HepG2 (cell line): ENCODE measurements around the gene P2RY11. TPM values are rescaled to one million over a fixed set of nuclear protein-coding genes. Genes with fewer than 3 reads are reported as not detected.

Source experiments
- ATAC-seq: fragments of 200-7000 bp; cut with Tn5 transposase; 3 replicates; pipeline ENCODE4 v1.9.1; 2020; ENCODE audit warnings: mild to moderate bottlenecking, moderate library complexity
- BruUV-seq: library from RNA; stranded (reverse); fragments of 400-500 nt; replicated peaks from 2 replicates; lab custom pipeline; 2021; lab: Mats Ljungman, UMichigan
- CTCF ChIA-PET: fragments of 300-600 bp; formaldehyde crosslinking; extraction: SDS; loops from one replicate; lab custom pipeline; 2021; ENCODE audit warnings: low total read pairs, inconsistent platforms, low intra/inter-chr PET ratio; lab: Yijun Ruan, JAX
- POLR2A ChIA-PET: fragments of 350-600 bp; sonication (Branson Sonifier 250); formaldehyde crosslinking; loops from one replicate; lab custom pipeline; 2020; ENCODE audit warnings: antibody characterized with exemption, inconsistent platforms; lab: Yijun Ruan, JAX
- DNase-seq: peaks from one replicate; pipeline ENCODE4 v3.0.0-alpha.2; 2015; ENCODE audit warnings: low spot score
- FAIRE-seq: peaks from 3 replicates; lab custom pipeline; 2011; peaks lifted over from hg19 to GRCh38; lab: Jason Lieb, UNC
- H2AFZ ChIP-seq: one replicate; pipeline ENCODE4 v1.6.1; 2011; ENCODE audit warnings: low read length, inconsistent platforms
- H3K27ac ChIP-seq: fragments of 300-600 bp; 3 replicates; pipeline ENCODE4 v1.8.0; 2011; ENCODE audit warnings: mixed run types, mild to moderate bottlenecking, mixed read lengths, low read length, inconsistent platforms; ENCODE audit not compliant: insufficient read depth; ENCODE audit errors: extremely low read length
- H3K27me3 ChIP-seq, 2 experiments: fragments of 200-600 bp in 1 of 2; 2 replicates in 1 of 2; 3 replicates in 1 of 2; pipeline versions ENCODE4 v1.6.0 to v1.8.0; 2011; ENCODE audit warnings: low read length in 2 of 2, mild to moderate bottlenecking in 2 of 2, moderate library complexity in 2 of 2, inconsistent platforms in 1 of 2; ENCODE audit not compliant: insufficient read depth in 2 of 2, control insufficient read depth in 1 of 2
- H3K36me3 ChIP-seq, 2 experiments: fragments of 200-600 bp in 1 of 2; replicated peaks in 1 of 2; 2 replicates in 1 of 2; 3 replicates in 1 of 2; pipeline versions ENCODE4 v1.5.1 to v1.8.0; 2011; ENCODE audit warnings: low read length in 2 of 2, inconsistent platforms in 1 of 2; ENCODE audit not compliant: insufficient read depth in 2 of 2, control insufficient read depth in 1 of 2
- H3K4me1 ChIP-seq: 2 replicates; pipeline ENCODE4 v1.5.1; 2012; ENCODE audit warnings: low read length, inconsistent platforms; ENCODE audit not compliant: insufficient read depth
- H3K4me2 ChIP-seq: 2 replicates; pipeline ENCODE4 v1.6.0; 2011; ENCODE audit warnings: low read depth, low read length, inconsistent platforms
- H3K4me3 ChIP-seq, 3 experiments: fragments of 200-600 bp in 1 of 3; sonication (generic), shearing (Covaris generic) in 1 of 3; replicated peaks in 1 of 3; 2 replicates each; pipeline ENCODE4 v1.5.1; 2011 to 2016; ENCODE audit warnings: low read length in 3 of 3, inconsistent platforms in 2 of 3, low read depth in 2 of 3, mild to moderate bottlenecking in 2 of 3, control low read depth in 1 of 3, mixed read lengths in 1 of 3; ENCODE audit not compliant: insufficient read depth in 1 of 3
- H3K79me2 ChIP-seq: one replicate; pipeline ENCODE4 v1.6.1; 2011; ENCODE audit warnings: low read length, inconsistent platforms; ENCODE audit not compliant: insufficient read depth
- H3K9ac ChIP-seq: 2 replicates; pipeline ENCODE4 v1.6.0; 2011; ENCODE audit warnings: mild to moderate bottlenecking, low read depth, low read length, inconsistent platforms; ENCODE audit not compliant: insufficient read depth
- H3K9me3 ChIP-seq: 2 replicates; pipeline ENCODE4 v1.5.1; 2012; ENCODE audit warnings: mild to moderate bottlenecking, low read length
- H4K20me1 ChIP-seq: 2 replicates; pipeline ENCODE4 v1.6.0; 2011; ENCODE audit warnings: inconsistent platforms, mild to moderate bottlenecking, low read length, moderate library complexity; ENCODE audit not compliant: insufficient read depth
- SKI ChIP-seq: fragments of 450-650 bp; IDR thresholded peaks from one replicate; pipeline ENCODE4 v1.6.1; 2018; ENCODE audit warnings: mild to moderate bottlenecking; ENCODE audit not compliant: partially characterized antibody
- SMAD1 ChIP-seq: sonication (generic); formaldehyde crosslinking; IDR thresholded peaks from 2 replicates; pipeline ENCODE4 v1.4.0; 2020; ENCODE audit warnings: missing genetic modification reagents, low read depth, mild to moderate bottlenecking, borderline replicate concordance
- SSRP1 ChIP-seq: IDR thresholded peaks from 2 replicates; pipeline ENCODE4 v1.6.1; 2016; ENCODE audit warnings: control low read depth
- STAG1 ChIP-seq: sonication (generic); formaldehyde crosslinking; IDR thresholded peaks from 2 replicates; pipeline ENCODE4 v1.4.0; 2020; ENCODE audit warnings: missing genetic modification reagents
- TRIM24 ChIP-seq: sonication (generic); formaldehyde crosslinking; IDR thresholded peaks from 2 replicates; pipeline ENCODE4 v1.8.0; 2022; ENCODE audit warnings: mild to moderate bottlenecking, missing genetic modification reagents
- U2AF1 ChIP-seq: fragments of 200-400 bp; formaldehyde crosslinking; optimal IDR thresholded peaks from 2 replicates; pipeline ENCODE3; 2017; ENCODE audit warnings: mild to moderate bottlenecking, low read depth, low read length
- XBP1 ChIP-seq: sonication (generic); formaldehyde crosslinking; IDR thresholded peaks from 2 replicates; pipeline ENCODE4 v1.5.0; 2020; ENCODE audit warnings: missing genetic modification reagents
- ZNF205 ChIP-seq: IDR thresholded peaks from 2 replicates; pipeline ENCODE4 v1.6.1; 2018; ENCODE audit warnings: missing biosample characterization, missing genetic modification reagents
- ZNF468 ChIP-seq: sonication (generic); formaldehyde crosslinking; IDR thresholded peaks from 2 replicates; pipeline ENCODE4 v1.8.0; 2022; ENCODE audit warnings: mild to moderate bottlenecking, moderate library complexity, missing genetic modification reagents
- ZNF484 ChIP-seq: sonication (generic); formaldehyde crosslinking; IDR thresholded peaks from 2 replicates; pipeline ENCODE4 v1.5.1; 2020; ENCODE audit warnings: mild to moderate bottlenecking, low read depth, missing genetic modification reagents, borderline replicate concordance
- WGBS: methylation state at CpG from one replicate; pipeline ENCODE4 v1.1.6; 2017; ENCODE audit warnings: low lambda C conversion rate; 5-methylcytosine and 5-hydroxymethylcytosine counted together
- in situ Hi-C: cut with HindIII; loops from 2 replicates; pipeline ENCODE4 v1.10.0; 2017; ENCODE audit warnings: low pct_unique_long_range_greater_than_20kb; ENCODE audit not compliant: extremely low pct_ligation_motif_present
- intact Hi-C: fragments of 100-400 bp; cut with micrococcal nuclease; formaldehyde crosslinking; loops from one replicate; pipeline ENCODE4 v1.10.0; 2022; ENCODE audit not compliant: unreplicated experiment
- polyA plus RNA-seq, 8 experiments: library from polyadenylated mRNA; depleted of rRNA in 3 of 8; stranded (reverse) in 7 of 8; unstranded in 1 of 8; fragments of >200 nt; fragmentation: Illumina TruSeq in 4 of 8; extraction: Trizol in 4 of 8; gene quantifications; 2 replicates each; pipeline versions ENCODE4 v1.2.1 to v1.2.3, GENCODE V29; 2011 to 2016; ENCODE audit warnings: low read depth in 4 of 8, missing spikeins in 1 of 8, mixed read lengths in 1 of 8; ENCODE audit not compliant: insufficient read depth in 1 of 8
- total RNA-seq, 5 experiments: library from RNA; depleted of rRNA; stranded (reverse); fragments of >200 nt; fragmentation: Illumina TruSeq; extraction: Trizol; gene quantifications; 2 replicates each; pipeline ENCODE4 v1.2.3, GENCODE V29; 2016; ENCODE audit warnings: low read depth in 1 of 5
- TF ChIP-seq, protein P1 (sequence below): sonication (generic); formaldehyde crosslinking; conservative IDR thresholded peaks from 2 replicates; pipeline ENCODE4 v1.8.0; 2022; ENCODE audit warnings: mild to moderate bottlenecking, moderate library complexity, missing genetic modification reagents
- TF ChIP-seq, protein P2 (sequence below): sonication (generic); formaldehyde crosslinking; IDR thresholded peaks from 2 replicates; pipeline ENCODE4 v1.5.0; 2020; ENCODE audit warnings: mild to moderate bottlenecking, missing genetic modification reagents, borderline replicate concordance
- TF ChIP-seq, protein P3 (sequence below), 2 experiments: IDR thresholded peaks; 2 replicates each; pipeline ENCODE4 v1.6.1; 2011 to 2012; ENCODE audit warnings: low read length in 2 of 2, borderline replicate concordance in 1 of 2, low read depth in 1 of 2, mild to moderate bottlenecking in 1 of 2, moderate library complexity in 1 of 2

P2RY11 gene
- total and polyA plus RNA-seq, 2 of the 13 experiments (the other 11 are each of a cell fraction or from before 2014, with no cell fraction given) = 4.0 to 7.8 TPM

DNA sequence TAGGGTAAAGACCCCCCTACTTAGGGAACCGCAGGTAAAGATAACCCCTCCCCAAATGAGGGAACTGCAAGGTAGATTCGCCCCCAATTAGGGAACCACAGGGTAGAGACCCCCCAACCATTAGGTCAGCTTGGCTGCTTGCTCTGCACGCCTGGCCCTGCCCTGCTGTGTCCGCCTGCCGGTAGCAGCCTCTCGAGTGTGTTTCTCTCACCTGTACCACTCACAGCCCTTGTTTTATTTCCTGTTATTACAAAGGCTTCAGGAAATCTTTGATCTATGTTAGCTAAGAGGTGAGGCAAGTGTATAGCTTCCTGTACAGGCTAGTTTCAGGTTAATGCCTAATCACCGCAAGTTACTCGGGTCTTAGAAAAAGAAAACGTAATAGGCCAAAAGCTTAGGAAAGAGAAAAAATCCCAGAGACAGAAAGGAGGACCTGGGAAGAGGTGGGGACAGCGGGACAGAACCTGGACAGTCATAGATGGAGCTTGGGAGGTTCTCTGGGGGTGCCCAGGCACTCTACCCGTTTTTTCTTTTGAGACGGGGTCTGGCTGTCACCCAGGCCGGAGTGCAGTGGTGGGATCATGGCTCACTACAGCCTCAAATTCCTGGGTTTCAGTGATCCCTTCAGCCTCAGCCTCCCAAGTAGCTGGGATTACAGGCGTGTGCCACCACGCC is 31.3 kb downstream of the P2RY11 start:
- Histone ChIP-seq H3K79me2 (no peaks in the 10 kb centered on the region), H3K36me3 (peaks cover 41 to 89% of the 10 kb centered on the region in 2 experiments), H3K9me3 (no peaks in the 10 kb centered on the region), H4K20me1 (no peaks in the 10 kb centered on the region), H3K27me3 (no peaks in the 10 kb centered on the region), H3K4me1 (no peaks in the 10 kb centered on the region), H3K9ac (no peak overlapping the region), H3K27ac (no peak overlapping the region), H3K4me3 (no peak overlapping the region), H2AFZ (no peak overlapping the region), H3K4me2 (no peak overlapping the region)
- in situ Hi-C loops = no loop called here
- intact Hi-C loops = no loop called here
- ChIA-PET CTCF (no interaction called here), POLR2A (interaction anchor here (0.7 kb wide), 1 partner anchor 13 kb away, joined by 4 read pairs; no protein-coding TSS in a partner anchor)
- BruUV-seq = no TSS peak
- FAIRE-seq (no peak), ATAC-seq (no peak), DNase-seq (no peak)
- 94% methylated on average over 13 of the region's 15 CpGs for WGBS
- TF ChIP-seq SSRP1 (CRISPR knock-in tag) (no peak), STAG1 (CRISPR knock-in tag) (no peak), ZNF484 (CRISPR knock-in tag) (no peak), TRIM24 (CRISPR knock-in tag) (no peak), XBP1 (CRISPR knock-in tag) (no peak), ZNF468 (CRISPR knock-in tag) (no peak), SKI (no peak), U2AF1 (no peak), SMAD1 (CRISPR knock-in tag) (no peak), ZNF205 (CRISPR knock-in tag) (no peak)
- TF ChIP-seq, protein P1, sequence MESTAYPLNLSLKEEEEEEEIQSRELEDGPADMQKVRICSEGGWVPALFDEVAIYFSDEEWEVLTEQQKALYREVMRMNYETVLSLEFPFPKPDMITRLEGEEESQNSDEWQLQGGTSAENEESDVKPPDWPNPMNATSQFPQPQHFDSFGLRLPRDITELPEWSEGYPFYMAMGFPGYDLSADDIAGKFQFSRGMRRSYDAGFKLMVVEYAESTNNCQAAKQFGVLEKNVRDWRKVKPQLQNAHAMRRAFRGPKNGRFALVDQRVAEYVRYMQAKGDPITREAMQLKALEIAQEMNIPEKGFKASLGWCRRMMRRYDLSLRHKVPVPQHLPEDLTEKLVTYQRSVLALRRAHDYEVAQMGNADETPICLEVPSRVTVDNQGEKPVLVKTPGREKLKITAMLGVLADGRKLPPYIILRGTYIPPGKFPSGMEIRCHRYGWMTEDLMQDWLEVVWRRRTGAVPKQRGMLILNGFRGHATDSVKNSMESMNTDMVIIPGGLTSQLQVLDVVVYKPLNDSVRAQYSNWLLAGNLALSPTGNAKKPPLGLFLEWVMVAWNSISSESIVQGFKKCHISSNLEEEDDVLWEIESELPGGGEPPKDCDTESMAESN (CRISPR knock-in tag) = no peak
- TF ChIP-seq, protein P2, sequence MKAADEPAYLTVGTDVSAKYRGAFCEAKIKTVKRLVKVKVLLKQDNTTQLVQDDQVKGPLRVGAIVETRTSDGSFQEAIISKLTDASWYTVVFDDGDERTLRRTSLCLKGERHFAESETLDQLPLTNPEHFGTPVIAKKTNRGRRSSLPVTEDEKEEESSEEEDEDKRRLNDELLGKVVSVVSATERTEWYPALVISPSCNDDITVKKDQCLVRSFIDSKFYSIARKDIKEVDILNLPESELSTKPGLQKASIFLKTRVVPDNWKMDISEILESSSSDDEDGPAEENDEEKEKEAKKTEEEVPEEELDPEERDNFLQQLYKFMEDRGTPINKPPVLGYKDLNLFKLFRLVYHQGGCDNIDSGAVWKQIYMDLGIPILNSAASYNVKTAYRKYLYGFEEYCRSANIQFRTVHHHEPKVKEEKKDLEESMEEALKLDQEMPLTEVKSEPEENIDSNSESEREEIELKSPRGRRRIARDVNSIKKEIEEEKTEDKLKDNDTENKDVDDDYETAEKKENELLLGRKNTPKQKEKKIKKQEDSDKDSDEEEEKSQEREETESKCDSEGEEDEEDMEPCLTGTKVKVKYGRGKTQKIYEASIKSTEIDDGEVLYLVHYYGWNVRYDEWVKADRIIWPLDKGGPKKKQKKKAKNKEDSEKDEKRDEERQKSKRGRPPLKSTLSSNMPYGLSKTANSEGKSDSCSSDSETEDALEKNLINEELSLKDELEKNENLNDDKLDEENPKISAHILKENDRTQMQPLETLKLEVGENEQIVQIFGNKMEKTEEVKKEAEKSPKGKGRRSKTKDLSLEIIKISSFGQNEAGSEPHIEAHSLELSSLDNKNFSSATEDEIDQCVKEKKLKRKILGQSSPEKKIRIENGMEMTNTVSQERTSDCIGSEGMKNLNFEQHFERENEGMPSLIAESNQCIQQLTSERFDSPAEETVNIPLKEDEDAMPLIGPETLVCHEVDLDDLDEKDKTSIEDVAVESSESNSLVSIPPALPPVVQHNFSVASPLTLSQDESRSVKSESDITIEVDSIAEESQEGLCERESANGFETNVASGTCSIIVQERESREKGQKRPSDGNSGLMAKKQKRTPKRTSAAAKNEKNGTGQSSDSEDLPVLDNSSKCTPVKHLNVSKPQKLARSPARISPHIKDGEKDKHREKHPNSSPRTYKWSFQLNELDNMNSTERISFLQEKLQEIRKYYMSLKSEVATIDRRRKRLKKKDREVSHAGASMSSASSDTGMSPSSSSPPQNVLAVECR (CRISPR knock-in tag) = no peak
- TF ChIP-seq, protein P3, sequence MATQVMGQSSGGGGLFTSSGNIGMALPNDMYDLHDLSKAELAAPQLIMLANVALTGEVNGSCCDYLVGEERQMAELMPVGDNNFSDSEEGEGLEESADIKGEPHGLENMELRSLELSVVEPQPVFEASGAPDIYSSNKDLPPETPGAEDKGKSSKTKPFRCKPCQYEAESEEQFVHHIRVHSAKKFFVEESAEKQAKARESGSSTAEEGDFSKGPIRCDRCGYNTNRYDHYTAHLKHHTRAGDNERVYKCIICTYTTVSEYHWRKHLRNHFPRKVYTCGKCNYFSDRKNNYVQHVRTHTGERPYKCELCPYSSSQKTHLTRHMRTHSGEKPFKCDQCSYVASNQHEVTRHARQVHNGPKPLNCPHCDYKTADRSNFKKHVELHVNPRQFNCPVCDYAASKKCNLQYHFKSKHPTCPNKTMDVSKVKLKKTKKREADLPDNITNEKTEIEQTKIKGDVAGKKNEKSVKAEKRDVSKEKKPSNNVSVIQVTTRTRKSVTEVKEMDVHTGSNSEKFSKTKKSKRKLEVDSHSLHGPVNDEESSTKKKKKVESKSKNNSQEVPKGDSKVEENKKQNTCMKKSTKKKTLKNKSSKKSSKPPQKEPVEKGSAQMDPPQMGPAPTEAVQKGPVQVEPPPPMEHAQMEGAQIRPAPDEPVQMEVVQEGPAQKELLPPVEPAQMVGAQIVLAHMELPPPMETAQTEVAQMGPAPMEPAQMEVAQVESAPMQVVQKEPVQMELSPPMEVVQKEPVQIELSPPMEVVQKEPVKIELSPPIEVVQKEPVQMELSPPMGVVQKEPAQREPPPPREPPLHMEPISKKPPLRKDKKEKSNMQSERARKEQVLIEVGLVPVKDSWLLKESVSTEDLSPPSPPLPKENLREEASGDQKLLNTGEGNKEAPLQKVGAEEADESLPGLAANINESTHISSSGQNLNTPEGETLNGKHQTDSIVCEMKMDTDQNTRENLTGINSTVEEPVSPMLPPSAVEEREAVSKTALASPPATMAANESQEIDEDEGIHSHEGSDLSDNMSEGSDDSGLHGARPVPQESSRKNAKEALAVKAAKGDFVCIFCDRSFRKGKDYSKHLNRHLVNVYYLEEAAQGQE (IDR thresholded peaks at IDR 0.05; ENCODE audit: borderline replicate concordance in 1 of 2, low read depth in 1 of 2, low read length in 2 of 2) = no peak
